HG02852 (cell line): ENCODE data around the gene SYNPO2.
"Not testable (repeated sequence)": the region's sequence is repeated elsewhere in the genome, so short reads cannot be mapped to it uniquely, and the experiment has no call there.

Experiments
- ATAC-seq: cut with Tn5 transposase; IDR thresholded peaks from one replicate; pipeline ENCODE4 v1.9.1; 2021; ENCODE audit warnings: mild to moderate bottlenecking, moderate library complexity; ENCODE audit not compliant: unreplicated experiment

SYNPO2 gene

DNA sequence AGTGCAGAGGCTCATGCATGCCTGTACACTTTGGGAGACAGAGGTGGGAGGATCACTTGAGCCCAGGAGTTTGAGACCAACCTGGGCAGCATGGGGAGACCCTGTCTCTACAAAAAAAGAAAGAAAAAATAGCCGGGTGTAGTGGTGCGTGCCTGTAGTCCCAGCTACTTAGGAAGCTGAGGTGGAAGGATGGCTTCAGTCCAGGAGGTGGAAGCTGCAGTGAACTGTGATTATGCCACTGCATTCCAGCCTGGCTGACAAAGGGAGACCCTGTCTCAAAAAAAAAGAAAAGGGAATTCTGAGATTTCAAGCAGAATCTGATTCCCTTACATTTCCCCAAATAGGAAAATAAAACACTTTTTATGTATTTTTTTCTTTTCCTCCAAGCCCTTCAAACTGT lies 83.5 kb downstream of the SYNPO2 start:
- ATAC-seq = no peak

GRCh38 chr4:118973295-118973694 lies 84.6 kb downstream of the SYNPO2 start:
- no peak for ATAC-seq

- no peak for ATAC-seq
Measured at GRCh38 chr4:118974758-118975157, 86.1 kb downstream of the SYNPO2 start.

DNA sequence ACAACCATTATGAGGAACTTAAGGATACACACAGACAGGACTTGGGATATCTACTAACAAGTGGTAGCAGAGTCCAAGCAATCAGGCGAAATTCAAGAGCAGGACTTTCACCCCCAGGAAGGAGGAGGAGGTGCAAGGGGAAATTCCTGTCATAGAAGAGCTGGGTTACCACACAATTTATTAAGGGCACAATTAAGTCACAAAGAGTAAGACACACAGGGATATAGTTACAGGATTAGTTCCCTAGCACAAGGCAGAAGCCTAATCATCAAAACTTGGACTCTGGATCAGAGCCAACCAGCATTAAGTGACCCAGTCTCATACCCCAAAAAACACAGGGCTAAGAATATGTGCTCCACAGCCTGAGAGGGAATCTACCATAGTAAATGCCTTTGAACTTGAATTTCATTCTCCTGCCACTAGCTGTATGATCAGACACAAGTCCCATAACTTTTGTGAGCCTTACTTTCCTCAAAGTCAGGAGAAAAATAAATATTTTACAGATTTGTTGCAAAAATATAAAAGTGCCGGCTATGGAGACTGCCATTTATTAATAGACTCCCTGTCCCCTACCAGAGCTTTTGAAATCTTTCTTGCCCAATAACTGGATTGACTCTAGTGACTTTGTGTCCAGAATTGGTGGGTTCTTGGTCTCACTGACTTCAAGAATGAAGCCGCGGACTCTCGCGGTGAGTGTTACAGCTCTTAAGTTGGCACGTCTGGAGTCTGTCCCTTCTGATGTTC lies 87.0 kb downstream of the SYNPO2 start:
- ATAC-seq = no peak

DNA sequence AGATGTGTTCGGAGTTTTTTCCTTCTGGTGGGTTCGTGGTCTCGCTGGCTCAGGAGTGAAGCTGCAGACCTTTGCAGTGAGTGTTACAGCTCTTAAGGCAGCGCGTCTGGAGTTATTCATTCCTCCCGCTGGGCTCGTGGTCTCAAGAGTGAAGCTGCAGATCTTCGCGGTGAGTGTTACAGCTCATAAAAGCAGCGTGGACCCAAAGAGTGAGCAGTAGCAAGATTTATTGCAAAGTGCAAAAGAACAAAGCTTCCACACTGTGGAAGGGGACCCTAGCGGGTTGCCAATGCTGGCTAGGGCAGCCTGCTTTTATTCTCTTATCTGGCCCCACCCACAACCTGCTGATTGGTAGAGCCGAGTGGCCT lies 87.5 kb downstream of the SYNPO2 start:
- not testable (repeated sequence) for ATAC-seq

DNA sequence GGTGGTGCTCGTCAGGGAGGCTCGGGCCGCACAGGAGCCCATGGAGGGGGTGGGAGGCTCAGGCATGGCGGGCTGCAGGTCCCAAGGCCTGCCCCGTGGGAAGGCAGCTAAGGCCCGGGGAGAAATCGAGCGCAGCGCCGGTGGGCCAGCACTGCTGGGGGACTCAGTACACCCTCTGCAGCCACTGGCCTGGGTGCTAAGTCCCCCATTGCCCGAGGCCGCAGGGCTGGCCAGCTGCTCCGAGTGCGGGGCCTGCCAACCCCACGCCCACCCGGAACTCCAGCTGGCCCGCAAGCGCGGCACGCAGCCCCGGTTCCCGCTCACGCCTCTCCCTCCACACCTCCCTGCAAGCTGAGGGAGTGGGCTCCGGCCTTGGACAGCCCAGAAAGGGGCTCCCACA lies 88.4 kb downstream of the SYNPO2 start:
- ATAC-seq = not testable (repeated sequence)

GRCh38 chr4:118979712-118980111 lies 91.1 kb downstream of the SYNPO2 start:
- no peak for ATAC-seq

DNA sequence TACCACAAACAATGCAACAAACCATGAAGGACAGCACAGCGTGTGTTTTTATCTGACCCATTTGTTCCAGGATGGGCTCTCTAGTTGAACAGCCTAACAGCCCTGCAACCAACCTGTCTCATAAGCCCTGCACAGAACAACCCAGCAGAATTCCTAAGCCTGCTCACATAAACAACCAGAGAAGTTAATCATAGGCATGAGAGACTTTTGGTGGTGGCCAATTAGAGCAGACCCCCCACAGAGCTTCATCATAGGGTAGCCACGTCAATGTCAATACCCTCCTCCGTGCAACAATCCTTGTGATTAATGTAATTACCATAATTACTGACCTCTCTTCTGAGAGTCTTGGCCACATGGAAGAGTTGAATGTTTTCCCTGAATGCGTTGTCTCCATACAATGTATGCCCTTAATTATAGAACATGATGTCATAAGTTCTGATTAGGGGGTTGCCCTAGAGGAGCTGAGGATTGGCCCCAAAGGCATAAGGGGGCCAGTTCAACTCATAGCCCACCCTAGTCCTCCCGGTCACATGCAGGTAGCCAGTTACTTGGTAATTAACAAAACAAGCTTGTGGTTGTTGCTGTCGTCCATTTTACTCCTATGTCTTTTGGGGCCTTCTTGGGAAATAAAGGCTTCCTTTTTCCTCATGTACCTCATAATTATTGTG lies 92.7 kb downstream of the SYNPO2 start:
- ATAC-seq = no peak

DNA sequence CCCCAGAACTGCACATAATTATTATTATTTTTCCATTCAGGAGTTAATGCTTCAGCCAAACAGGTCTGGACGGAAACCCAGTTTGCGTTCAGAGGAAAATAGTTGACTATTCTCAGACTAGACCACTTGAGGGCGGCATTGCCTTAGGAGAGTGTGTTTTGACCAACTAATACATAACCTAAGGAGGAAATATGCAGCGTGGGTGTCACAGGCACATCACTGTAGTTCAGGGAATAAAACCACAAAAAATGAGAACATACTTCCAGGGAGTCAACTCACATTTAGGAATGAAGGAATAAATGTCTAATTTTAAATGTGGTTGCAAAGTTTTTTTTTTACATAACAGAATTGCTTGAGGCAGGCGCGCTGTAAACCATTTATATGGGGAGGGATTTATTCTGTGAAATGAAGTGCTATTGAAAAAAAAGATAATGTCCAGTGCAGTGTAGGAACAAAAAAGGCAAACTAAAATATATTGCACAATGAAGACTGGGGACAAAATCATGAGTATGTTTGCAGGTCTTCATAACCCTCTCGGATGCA lies 93.3 kb downstream of the SYNPO2 start:
- ATAC-seq = peak; percentile 94

DNA sequence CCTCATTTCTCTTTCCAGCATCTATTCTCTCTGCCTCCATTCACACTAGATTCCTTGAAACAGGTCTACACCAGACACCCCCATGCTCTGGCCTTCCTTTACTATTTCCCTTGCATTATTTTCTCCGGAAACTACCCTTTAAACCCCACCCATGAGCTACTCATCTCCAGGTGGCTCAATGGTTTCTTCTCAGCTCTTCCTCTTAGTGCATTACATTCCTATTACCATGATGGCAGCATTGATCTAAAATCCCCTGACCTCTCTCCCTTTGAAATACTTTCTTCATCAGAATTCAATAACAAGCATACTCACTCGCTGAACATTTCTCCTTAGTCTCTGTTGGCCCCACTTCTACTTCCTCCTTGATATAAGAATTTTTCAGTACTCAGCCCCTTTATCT lies 94.6 kb downstream of the SYNPO2 start:
- no peak for ATAC-seq

DNA sequence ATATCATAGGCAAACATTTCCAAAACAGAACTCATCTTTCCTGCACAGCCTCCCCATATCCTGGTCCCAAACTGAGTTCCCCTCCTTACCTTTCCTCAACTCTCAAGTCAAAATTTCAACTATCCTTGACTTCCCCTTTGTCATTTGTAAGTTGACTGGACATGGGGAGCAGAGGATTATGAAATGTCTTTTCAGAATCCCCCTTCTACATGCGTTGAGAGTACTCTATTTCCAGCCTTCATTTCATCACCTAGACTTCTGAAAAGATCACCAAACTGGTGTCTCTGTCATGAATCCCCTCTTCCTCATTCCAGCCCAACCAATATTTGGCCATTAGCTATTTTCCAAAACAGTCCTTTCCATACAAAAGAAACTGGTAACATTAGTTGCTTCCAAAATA lies 95.2 kb downstream of the SYNPO2 start:
- ATAC-seq = no peak

DNA sequence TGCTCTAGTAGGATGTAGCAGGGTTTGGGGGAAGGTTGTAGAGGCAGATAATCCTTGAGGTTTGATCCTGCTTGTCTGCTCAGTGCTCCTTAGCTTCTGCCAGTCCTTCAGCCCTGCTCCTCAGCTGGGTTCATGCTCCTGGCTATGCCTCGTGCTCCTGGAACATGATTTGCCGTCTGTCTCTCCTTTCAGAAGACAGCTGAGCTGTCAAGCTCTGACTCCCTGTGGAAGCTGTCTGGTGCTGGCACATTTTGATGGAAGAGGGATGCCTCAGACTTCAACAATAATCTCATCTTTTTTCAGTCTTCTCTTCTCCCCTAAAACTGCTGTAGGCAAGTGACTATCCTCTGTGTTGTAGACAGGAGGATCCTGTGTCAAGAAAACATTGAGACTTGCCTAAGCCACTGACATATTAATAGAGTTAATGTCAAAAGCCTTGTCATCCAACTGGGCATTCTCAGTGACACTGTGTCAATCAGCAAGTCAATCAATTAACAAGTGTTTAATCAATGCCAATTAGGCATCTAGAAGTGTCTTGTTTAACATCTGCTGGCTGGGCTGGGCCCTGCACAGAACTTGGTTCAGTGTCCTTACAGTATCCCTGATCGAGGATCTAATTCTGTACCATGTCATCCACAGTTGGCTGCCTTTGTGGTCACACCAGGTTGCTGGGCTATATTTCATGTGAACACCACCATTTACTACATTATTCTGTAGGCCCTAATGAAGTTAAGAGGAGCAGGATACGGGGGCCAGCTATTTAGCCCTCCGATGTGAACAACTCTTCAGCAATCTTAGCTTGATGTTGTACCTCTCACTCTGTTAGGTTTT lies 96.7 kb downstream of the SYNPO2 start:
- no peak for ATAC-seq

GRCh38 chr4:118987959-118988634 lies 99.4 kb downstream of the SYNPO2 start:
- ATAC-seq = no peak

- ATAC-seq = no peak
Measured at GRCh38 chr4:118988635-118988972, 100.0 kb downstream of the SYNPO2 start.

DNA sequence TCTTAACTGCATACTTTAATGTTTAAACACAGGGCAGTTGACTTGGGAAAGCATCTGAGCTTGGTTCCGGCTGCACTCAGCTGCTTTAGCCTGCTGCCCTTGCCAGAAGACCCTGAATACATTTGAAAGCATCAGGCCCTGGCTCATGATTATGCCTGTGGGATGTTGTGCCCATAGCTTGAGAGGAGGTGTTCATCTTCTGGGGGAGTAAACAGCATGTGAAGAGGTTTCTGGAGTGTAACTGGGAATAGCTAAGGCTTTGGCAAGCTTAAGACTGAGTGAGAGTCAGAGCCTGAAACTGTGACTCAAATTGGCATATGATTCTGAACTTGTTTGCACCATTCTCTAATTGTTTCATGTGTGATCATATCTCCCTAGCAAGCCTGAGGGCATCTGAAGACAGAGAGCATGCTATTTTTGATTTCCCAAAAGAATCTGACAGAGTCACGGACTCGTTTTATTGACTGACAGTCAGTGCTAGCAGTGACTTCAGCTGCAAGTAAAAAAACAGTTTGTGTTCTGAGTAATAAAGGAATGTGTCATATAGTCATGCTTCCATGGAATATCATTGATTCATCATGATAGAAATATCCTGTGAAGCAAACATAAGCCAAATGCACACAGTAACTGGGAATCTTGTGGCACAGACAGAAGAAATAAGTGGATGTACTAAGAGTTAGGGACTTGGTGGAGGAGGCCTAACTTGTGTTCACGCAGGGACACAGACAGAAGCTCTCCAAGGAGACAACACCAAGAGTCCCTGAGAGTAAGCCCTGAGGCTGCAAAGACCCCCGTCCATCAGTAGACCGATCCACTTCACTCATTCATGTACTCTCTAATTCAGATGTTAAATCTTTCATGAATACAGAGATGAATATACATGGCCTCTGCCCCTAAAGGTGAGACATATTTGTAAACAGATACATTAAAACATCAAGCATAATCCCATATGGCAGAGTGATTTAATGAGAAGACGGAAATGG lies 100.7 kb downstream of the SYNPO2 start:
- no peak for ATAC-seq

DNA sequence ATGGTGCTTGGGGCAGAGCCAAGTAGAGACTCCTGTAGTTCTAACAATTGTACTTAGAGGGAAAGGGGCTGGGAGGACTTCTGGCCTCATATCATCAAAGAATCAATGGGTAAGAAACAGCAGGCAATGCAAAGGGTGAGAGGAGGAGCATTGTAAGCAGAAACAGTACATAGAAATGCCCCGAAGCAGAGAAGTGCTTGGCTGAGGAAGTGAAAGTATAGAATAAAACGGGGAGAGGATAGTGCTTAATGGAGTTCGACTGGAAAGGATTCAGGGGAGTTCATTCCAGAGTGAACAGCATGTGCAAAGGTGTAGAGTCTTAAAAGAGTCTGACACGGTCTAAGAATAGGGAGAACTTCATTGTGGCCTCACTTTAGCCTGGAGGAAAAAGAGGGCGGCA lies 103.0 kb downstream of the SYNPO2 start:
- ATAC-seq = no peak

GRCh38 chr4:118992149-118992548 lies 103.5 kb downstream of the SYNPO2 start:
- ATAC-seq = no peak

DNA sequence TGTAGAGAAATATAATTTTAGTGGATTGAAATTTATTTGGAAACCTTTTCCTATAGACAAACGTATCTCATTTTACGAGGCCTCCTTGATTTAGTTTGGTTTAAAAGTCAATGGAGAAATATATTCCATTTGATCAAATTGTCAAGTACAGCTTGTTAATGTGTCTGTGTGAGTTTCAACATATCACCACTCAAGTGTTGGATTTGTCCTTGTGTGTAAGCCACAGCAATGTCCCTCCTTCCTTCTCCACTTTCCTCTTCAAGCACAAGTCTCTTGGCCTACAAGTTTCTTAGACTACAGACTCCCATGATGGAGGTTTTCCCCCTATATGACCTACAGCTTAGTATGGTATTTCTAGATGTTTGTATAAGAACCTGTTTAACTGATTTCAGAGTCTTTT lies 104.7 kb downstream of the SYNPO2 start:
- ATAC-seq = no peak

- ATAC-seq = no peak
Measured at GRCh38 chr4:118994030-118994429, 105.4 kb downstream of the SYNPO2 start.
